Liver (tissue), 9 donors: ENCODE data around the gene ECT2. TPM values are rescaled to one million over a fixed set of nuclear protein-coding genes. Genes with fewer than 3 reads are reported as not detected.

Source experiments
- DNase-seq: peaks from one replicate; pipeline ENCODE4 v3.0.0-alpha.2; 2017; ENCODE audit warnings: low spot score
- H3K27ac ChIP-seq, 2 donors: one replicate each; pipeline ENCODE4 v1.7.0; 2013; ENCODE audit warnings: inconsistent platforms in 2 of 2, low read length in 2 of 2, control low read depth in 1 of 2, low read depth in 1 of 2, mild to moderate bottlenecking in 1 of 2
- H3K27me3 ChIP-seq, 4 donors: one replicate each; pipeline versions ENCODE4 v1.6.1 to v1.7.0; 2013; ENCODE audit warnings: low read length in 3 of 4, inconsistent platforms in 1 of 4, mild to moderate bottlenecking in 1 of 4, moderate library complexity in 1 of 4; ENCODE audit not compliant: control insufficient read depth in 4 of 4, insufficient read depth in 4 of 4
- H3K36me3 ChIP-seq, 4 donors: one replicate each; pipeline versions ENCODE4 v1.6.1 to v1.7.0; 2013; ENCODE audit warnings: low read length in 3 of 4, mild to moderate bottlenecking in 3 of 4, low read depth in 1 of 4, moderate library complexity in 1 of 4; ENCODE audit not compliant: control insufficient read depth in 4 of 4, insufficient read depth in 3 of 4
- H3K4me1 ChIP-seq, 4 donors: one replicate each; pipeline versions ENCODE4 v1.6.1 to v1.7.0; 2013; ENCODE audit warnings: low read length in 3 of 4, mild to moderate bottlenecking in 3 of 4, moderate library complexity in 1 of 4; ENCODE audit not compliant: control insufficient read depth in 4 of 4, insufficient read depth in 4 of 4
- H3K4me3 ChIP-seq, 3 donors: one replicate each; pipeline versions ENCODE4 v1.6.1 to v1.7.0; 2013; ENCODE audit warnings: low read length in 3 of 3, control low read depth in 1 of 3, low read depth in 1 of 3, mild to moderate bottlenecking in 1 of 3
- H3K9ac ChIP-seq, 2 donors: one replicate each; pipeline ENCODE4 v1.7.0; 2013; ENCODE audit warnings: low read length in 2 of 2, mild to moderate bottlenecking in 2 of 2, moderate library complexity in 2 of 2, control low read depth in 1 of 2, low read depth in 1 of 2
- H3K9me3 ChIP-seq, 4 donors: one replicate each; pipeline versions ENCODE4 v1.6.1 to v1.7.0; 2013; ENCODE audit warnings: low read length in 3 of 4; ENCODE audit not compliant: control insufficient read depth in 4 of 4
- EGR1 ChIP-seq, 2 donors: IDR thresholded peaks; 2 replicates each; pipeline ENCODE4 v1.6.1; 2016 to 2018; ENCODE audit warnings: antibody characterized with exemption in 2 of 2, low read depth in 2 of 2
- FOXA1 ChIP-seq: IDR thresholded peaks from 2 replicates; pipeline ENCODE4 v1.6.1; 2016; ENCODE audit warnings: antibody characterized with exemption
- FOXA2 ChIP-seq: IDR thresholded peaks from 2 replicates; pipeline ENCODE4 v1.6.1; 2016; ENCODE audit warnings: antibody characterized with exemption
- GABPA ChIP-seq, 2 donors: IDR thresholded peaks in 1 of 2; conservative IDR thresholded peaks in 1 of 2; 2 replicates each; pipeline ENCODE4 v1.6.1; 2016; ENCODE audit warnings: antibody characterized with exemption in 2 of 2, mild to moderate bottlenecking in 1 of 2, moderate library complexity in 1 of 2
- HNF4A ChIP-seq, 2 donors: conservative IDR thresholded peaks; 2 replicates each; pipeline ENCODE4 v1.6.1; 2016; ENCODE audit warnings: antibody characterized with exemption in 2 of 2, mild to moderate bottlenecking in 2 of 2
- HNF4G ChIP-seq: IDR thresholded peaks from 2 replicates; pipeline ENCODE4 v1.6.1; 2016; ENCODE audit warnings: antibody characterized with exemption
- JUND ChIP-seq, 2 donors: IDR thresholded peaks; 2 replicates each; pipeline ENCODE4 v1.6.1; 2016; ENCODE audit warnings: antibody characterized with exemption in 2 of 2
- NR2F2 ChIP-seq: IDR thresholded peaks from 2 replicates; pipeline ENCODE4 v1.6.1; 2016; ENCODE audit warnings: antibody characterized with exemption
- RAD21 ChIP-seq, 2 donors: IDR thresholded peaks; 2 replicates each; pipeline ENCODE4 v1.6.1; 2016; ENCODE audit warnings: antibody characterized with exemption in 2 of 2, mild to moderate bottlenecking in 2 of 2
- SP1 ChIP-seq: IDR thresholded peaks from 2 replicates; pipeline ENCODE4 v1.6.1; 2018; ENCODE audit warnings: antibody characterized with exemption, mild to moderate bottlenecking
- TAF1 ChIP-seq: conservative IDR thresholded peaks from 2 replicates; pipeline ENCODE4 v1.6.1; 2016; ENCODE audit warnings: antibody characterized with exemption, mild to moderate bottlenecking
- YY1 ChIP-seq: IDR thresholded peaks from 2 replicates; pipeline ENCODE4 v1.6.1; 2016; ENCODE audit warnings: antibody characterized with exemption, mild to moderate bottlenecking
- WGBS: extraction: QIAGEN DNeasy Blood & Tissue Kit; methylation state at CpG from one replicate; pipeline ENCODE4 v1.1.7; 2013; 5-methylcytosine and 5-hydroxymethylcytosine counted together
- polyA plus RNA-seq, 2 donors: library from polyadenylated mRNA; stranded (reverse) in 1 of 2; unstranded in 1 of 2; fragments of 200-250 nt in 1 of 2; fragments of >200 nt in 1 of 2; fragmentation: Nextera tagmentation in 1 of 2; extraction: Ambion mirVana in 1 of 2; gene quantifications; one replicate each; pipeline versions ENCODE4 v1.2.1 to v1.2.3, GENCODE V29; 2013 to 2015
- total RNA-seq, 2 donors: library from RNA; depleted of rRNA; stranded (reverse); fragments of >200 nt; gene quantifications; one replicate each; pipeline ENCODE4 v1.2.3, GENCODE V29; 2014
- TF ChIP-seq, protein P1 (sequence below): IDR thresholded peaks from 2 replicates; pipeline ENCODE4 v1.6.1; 2016; ENCODE audit warnings: antibody characterized with exemption
- TF ChIP-seq, protein P2 (sequence below): IDR thresholded peaks from 2 replicates; pipeline ENCODE4 v1.6.1; 2016; ENCODE audit warnings: antibody characterized with exemption
- TF ChIP-seq, protein P3 (sequence below): IDR thresholded peaks from 2 replicates; pipeline ENCODE4 v1.6.1; 2016; ENCODE audit warnings: antibody characterized with exemption, mild to moderate bottlenecking
- TF ChIP-seq, protein P4 (sequence below): IDR thresholded peaks from 2 replicates; pipeline ENCODE4 v1.6.1; 2016; ENCODE audit warnings: antibody characterized with exemption
- TF ChIP-seq, protein P5 (sequence below): fragments of 150-350 bp; IDR thresholded peaks from 2 replicates; pipeline ENCODE4 v1.5.1; 2017; ENCODE audit warnings: improper control_type of control experiment, low read depth, low read length; ENCODE audit not compliant: missing input control
- donor health status: healthy.
- donor health status: healthy.
- donor health status: healthy.
- donor health status: healthy.
- donor health status: healthy.

The ECT2 gene
- total and polyA plus RNA-seq, 4 donors = 1.5 to 32.4 (median 2.6) TPM

DNA sequence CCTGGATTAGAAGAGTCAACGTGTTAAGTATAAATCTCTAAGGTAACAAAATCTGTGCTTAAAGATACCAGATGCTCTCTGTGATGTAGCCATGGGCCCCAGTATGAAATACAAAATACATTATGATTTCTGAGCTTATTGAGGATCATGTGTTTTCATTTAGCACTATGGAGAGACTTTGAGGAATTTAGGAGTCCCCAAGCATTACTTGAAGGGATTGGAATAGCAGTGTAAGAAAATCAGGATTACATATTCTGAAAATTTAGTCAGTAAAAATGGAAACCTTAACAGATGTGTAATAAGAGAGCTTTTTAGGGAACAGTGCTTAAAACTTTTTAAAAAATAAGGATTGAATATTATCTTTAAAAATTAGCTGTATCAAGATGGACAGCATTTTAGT lies 35.5 kb downstream of the ECT2 start:
- Histone ChIP-seq H3K9ac (peak overlapping the region in 1 of 2 donors; percentile 6), H3K27ac (no peak overlapping the region), H3K4me1 (no peaks in the 10 kb centered on the region), H3K27me3 (no peaks in the 10 kb centered on the region), H3K4me3 (no peak overlapping the region), H3K9me3 (no peaks in the 10 kb centered on the region), H3K36me3 (no peaks in the 10 kb centered on the region)
- TF ChIP-seq FOXA1 (no peak), TAF1 (no peak), JUND (IDR thresholded peaks at IDR 0.05) (no peak)
- no peak for DNase-seq
- WGBS = 96% methylated on average over 1 of the region's 1 CpG

DNA sequence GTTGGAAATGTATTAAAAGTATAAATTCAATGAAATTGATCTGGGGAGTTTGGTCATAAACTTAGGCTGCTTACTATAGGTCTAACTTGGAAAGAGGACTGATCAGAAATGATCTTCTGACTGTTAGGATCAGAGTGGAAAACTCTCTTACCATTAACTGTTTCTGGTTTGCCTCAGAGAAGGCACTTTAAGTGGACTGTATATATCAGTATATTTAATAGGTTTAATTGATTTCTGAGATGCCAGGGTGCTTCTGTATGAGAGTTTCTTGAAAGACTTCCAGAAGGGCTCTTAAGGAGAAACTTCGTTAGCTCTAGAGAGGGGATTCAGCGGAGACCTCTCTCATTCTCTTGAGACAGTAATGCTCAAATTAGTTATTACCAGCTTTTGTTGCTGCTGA lies 36.5 kb downstream of the ECT2 start:
- H3K36me3 ChIP-seq = no peaks in the 10 kb centered on the region
- WGBS = over 99% methylated on average over 2 of the region's 2 CpGs
- H3K27me3 ChIP-seq = no peaks in the 10 kb centered on the region
- no peak overlapping the region for H3K27ac ChIP-seq
- no peak for DNase-seq
- no peaks in the 10 kb centered on the region for H3K9me3 ChIP-seq
- H3K4me3 ChIP-seq = no peak overlapping the region
- H3K4me1 ChIP-seq = no peaks in the 10 kb centered on the region
- TF ChIP-seq, protein P1, sequence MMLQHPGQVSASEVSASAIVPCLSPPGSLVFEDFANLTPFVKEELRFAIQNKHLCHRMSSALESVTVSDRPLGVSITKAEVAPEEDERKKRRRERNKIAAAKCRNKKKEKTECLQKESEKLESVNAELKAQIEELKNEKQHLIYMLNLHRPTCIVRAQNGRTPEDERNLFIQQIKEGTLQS = no peak
- TF ChIP-seq EGR1 (IDR thresholded peaks at IDR 0.05; ENCODE audit: low read depth in 2 of 2) = no peak
- TF ChIP-seq TAF1 = no peak
- TF ChIP-seq, protein P2, sequence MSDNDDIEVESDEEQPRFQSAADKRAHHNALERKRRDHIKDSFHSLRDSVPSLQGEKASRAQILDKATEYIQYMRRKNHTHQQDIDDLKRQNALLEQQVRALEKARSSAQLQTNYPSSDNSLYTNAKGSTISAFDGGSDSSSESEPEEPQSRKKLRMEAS = no peak
- TF ChIP-seq SP1 = no peak
- TF ChIP-seq, protein P3, sequence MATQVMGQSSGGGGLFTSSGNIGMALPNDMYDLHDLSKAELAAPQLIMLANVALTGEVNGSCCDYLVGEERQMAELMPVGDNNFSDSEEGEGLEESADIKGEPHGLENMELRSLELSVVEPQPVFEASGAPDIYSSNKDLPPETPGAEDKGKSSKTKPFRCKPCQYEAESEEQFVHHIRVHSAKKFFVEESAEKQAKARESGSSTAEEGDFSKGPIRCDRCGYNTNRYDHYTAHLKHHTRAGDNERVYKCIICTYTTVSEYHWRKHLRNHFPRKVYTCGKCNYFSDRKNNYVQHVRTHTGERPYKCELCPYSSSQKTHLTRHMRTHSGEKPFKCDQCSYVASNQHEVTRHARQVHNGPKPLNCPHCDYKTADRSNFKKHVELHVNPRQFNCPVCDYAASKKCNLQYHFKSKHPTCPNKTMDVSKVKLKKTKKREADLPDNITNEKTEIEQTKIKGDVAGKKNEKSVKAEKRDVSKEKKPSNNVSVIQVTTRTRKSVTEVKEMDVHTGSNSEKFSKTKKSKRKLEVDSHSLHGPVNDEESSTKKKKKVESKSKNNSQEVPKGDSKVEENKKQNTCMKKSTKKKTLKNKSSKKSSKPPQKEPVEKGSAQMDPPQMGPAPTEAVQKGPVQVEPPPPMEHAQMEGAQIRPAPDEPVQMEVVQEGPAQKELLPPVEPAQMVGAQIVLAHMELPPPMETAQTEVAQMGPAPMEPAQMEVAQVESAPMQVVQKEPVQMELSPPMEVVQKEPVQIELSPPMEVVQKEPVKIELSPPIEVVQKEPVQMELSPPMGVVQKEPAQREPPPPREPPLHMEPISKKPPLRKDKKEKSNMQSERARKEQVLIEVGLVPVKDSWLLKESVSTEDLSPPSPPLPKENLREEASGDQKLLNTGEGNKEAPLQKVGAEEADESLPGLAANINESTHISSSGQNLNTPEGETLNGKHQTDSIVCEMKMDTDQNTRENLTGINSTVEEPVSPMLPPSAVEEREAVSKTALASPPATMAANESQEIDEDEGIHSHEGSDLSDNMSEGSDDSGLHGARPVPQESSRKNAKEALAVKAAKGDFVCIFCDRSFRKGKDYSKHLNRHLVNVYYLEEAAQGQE = no peak
- TF ChIP-seq GABPA (IDR thresholded peaks at IDR 0.05 in 1 of 2, conservative IDR thresholded peaks at IDR 0.05 in 1 of 2) = no peak
- TF ChIP-seq HNF4G = no peak
- TF ChIP-seq NR2F2 = no peak
- TF ChIP-seq JUND (IDR thresholded peaks at IDR 0.05) = no peak
- no peak for TF ChIP-seq RAD21 (IDR thresholded peaks at IDR 0.05)
- TF ChIP-seq, protein P4, sequence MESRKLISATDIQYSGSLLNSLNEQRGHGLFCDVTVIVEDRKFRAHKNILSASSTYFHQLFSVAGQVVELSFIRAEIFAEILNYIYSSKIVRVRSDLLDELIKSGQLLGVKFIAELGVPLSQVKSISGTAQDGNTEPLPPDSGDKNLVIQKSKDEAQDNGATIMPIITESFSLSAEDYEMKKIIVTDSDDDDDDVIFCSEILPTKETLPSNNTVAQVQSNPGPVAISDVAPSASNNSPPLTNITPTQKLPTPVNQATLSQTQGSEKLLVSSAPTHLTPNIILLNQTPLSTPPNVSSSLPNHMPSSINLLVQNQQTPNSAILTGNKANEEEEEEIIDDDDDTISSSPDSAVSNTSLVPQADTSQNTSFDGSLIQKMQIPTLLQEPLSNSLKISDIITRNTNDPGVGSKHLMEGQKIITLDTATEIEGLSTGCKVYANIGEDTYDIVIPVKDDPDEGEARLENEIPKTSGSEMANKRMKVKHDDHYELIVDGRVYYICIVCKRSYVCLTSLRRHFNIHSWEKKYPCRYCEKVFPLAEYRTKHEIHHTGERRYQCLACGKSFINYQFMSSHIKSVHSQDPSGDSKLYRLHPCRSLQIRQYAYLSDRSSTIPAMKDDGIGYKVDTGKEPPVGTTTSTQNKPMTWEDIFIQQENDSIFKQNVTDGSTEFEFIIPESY = no peak
- H3K9ac ChIP-seq = no peak overlapping the region

DNA sequence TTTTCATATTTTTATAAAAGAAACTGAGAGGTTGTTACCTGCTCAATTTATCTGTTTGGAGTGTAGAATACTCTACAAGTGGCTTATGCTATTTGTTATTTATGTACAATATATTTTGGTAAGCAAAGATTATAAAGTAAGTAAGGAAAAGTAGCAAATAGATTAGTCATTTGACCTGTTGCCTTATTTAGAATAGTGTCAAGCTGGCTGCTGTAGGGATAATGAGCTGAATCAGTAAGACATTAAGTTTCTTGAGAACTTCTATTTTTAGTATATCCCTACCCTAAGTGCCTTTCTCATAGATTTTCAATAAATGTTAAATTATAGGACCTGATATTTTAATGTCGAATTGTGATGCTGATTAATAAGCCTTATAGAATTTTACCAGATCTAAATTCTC lies 37.2 kb downstream of the ECT2 start:
- Histone ChIP-seq H3K9me3 (no peaks in the 10 kb centered on the region), H3K36me3 (no peaks in the 10 kb centered on the region), H3K27me3 (no peaks in the 10 kb centered on the region), H3K4me3 (no peak overlapping the region), H3K9ac (no peak overlapping the region), H3K27ac (no peak overlapping the region), H3K4me1 (no peaks in the 10 kb centered on the region)
- no peak for DNase-seq
- TF ChIP-seq FOXA2 = no peak
- TF ChIP-seq HNF4A (conservative IDR thresholded peaks at IDR 0.05) = no peak
- TF ChIP-seq TAF1 = no peak
- TF ChIP-seq HNF4G = no peak
- no peak for TF ChIP-seq EGR1 (IDR thresholded peaks at IDR 0.05; ENCODE audit: low read depth in 2 of 2)
- no peak for TF ChIP-seq FOXA1
- TF ChIP-seq, protein P4 = no peak
- TF ChIP-seq, protein P5, sequence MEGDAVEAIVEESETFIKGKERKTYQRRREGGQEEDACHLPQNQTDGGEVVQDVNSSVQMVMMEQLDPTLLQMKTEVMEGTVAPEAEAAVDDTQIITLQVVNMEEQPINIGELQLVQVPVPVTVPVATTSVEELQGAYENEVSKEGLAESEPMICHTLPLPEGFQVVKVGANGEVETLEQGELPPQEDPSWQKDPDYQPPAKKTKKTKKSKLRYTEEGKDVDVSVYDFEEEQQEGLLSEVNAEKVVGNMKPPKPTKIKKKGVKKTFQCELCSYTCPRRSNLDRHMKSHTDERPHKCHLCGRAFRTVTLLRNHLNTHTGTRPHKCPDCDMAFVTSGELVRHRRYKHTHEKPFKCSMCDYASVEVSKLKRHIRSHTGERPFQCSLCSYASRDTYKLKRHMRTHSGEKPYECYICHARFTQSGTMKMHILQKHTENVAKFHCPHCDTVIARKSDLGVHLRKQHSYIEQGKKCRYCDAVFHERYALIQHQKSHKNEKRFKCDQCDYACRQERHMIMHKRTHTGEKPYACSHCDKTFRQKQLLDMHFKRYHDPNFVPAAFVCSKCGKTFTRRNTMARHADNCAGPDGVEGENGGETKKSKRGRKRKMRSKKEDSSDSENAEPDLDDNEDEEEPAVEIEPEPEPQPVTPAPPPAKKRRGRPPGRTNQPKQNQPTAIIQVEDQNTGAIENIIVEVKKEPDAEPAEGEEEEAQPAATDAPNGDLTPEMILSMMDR = no peak
- no peak for TF ChIP-seq YY1
- TF ChIP-seq JUND (IDR thresholded peaks at IDR 0.05) = no peak
- TF ChIP-seq SP1 = no peak
- 96% methylated on average over 1 of the region's 1 CpG for WGBS
